Activated CD4-positive, CD25-positive, alpha-beta regulatory T cell treated with anti-CD3 and anti-CD28 coated beads, Interleukin-2, amount 50 U/mL, for 72 hours (primary cell): ENCODE results near the gene STX8.
"Not testable (repeated sequence)": the region's sequence is repeated elsewhere in the genome, so short reads cannot be mapped to it uniquely, and the experiment has no call there.

Experiments used
- DNase-seq: peaks from one replicate; pipeline ENCODE4 v3.0.0; 2021

STX8 gene

GRCh38 chr17:9287306-9287705 is 288.3 kb downstream of the STX8 start:
- no peak for DNase-seq

- no peak for DNase-seq
Observed at GRCh38 chr17:9286434-9286833, 289.2 kb downstream of the STX8 start.

GRCh38 chr17:9285602-9286427 is 289.8 kb downstream of the STX8 start:
- DNase-seq: no peak

- DNase-seq: no peak
Observed at GRCh38 chr17:9284884-9285283, 290.7 kb downstream of the STX8 start.

- DNase-seq: no peak
Observed at GRCh38 chr17:9283909-9284308, 291.7 kb downstream of the STX8 start.

GRCh38 chr17:9279893-9280292 is 295.7 kb downstream of the STX8 start:
- no peak for DNase-seq

GRCh38 chr17:9274973-9275372 is 300.6 kb downstream of the STX8 start:
- DNase-seq: no peak

GRCh38 chr17:9273428-9274391 is 301.9 kb downstream of the STX8 start:
- DNase-seq: no peak

GRCh38 chr17:9272501-9273200 is 303.0 kb downstream of the STX8 start:
- DNase-seq: no peak

- DNase-seq: no peak
Observed at GRCh38 chr17:9271989-9272388, 303.6 kb downstream of the STX8 start.

GRCh38 chr17:9270921-9271320 is 304.7 kb downstream of the STX8 start:
- DNase-seq: no peak

- DNase-seq: no peak
Observed at GRCh38 chr17:9269350-9270035, 306.1 kb downstream of the STX8 start.

GRCh38 chr17:9268546-9268945 is 307.1 kb downstream of the STX8 start:
- DNase-seq: no peak

- DNase-seq: no peak
Observed at GRCh38 chr17:9266697-9267117, 308.9 kb downstream of the STX8 start.

GRCh38 chr17:9266031-9266680 is 309.5 kb downstream of the STX8 start:
- no peak for DNase-seq

GRCh38 chr17:9261081-9262012 is 314.3 kb downstream of the STX8 start:
- DNase-seq: no peak

- no peak for DNase-seq
Observed at GRCh38 chr17:9259419-9259818, 316.2 kb downstream of the STX8 start.

- no peak for DNase-seq
Observed at GRCh38 chr17:9258115-9259015, 317.3 kb downstream of the STX8 start.

GRCh38 chr17:9257630-9257965 is 318.0 kb downstream of the STX8 start:
- not testable (repeated sequence) for DNase-seq
